H9 (cell line): ENCODE measurements around the gene ITGB8. TPM values are rescaled to one million over a fixed set of nuclear protein-coding genes. Genes with fewer than 3 reads are reported as not detected.

ENCODE experiments used
- DNase-seq: peaks from one replicate; pipeline ENCODE4 v3.0.0-alpha.2; 2017
- H2AFZ ChIP-seq: one replicate; pipeline ENCODE4 v1.6.1; 2013; ENCODE audit warnings: mild to moderate bottlenecking, low read length, control low read depth, moderate library complexity
- H2AK5ac ChIP-seq: 2 replicates; pipeline ENCODE4 v1.6.1; 2013; ENCODE audit warnings: low read length, control low read depth, mixed read lengths; ENCODE audit not compliant: insufficient read length
- H2BK120ac ChIP-seq: one replicate; pipeline ENCODE4 v1.6.1; 2013; ENCODE audit warnings: low read depth, mild to moderate bottlenecking, low read length, control low read depth, inconsistent platforms; ENCODE audit not compliant: poor library complexity, severe bottlenecking
- H2BK12ac ChIP-seq: 2 replicates; pipeline ENCODE4 v1.6.1; 2013; ENCODE audit warnings: low read length, control low read depth, mixed read lengths, low read depth; ENCODE audit not compliant: insufficient read length
- H2BK15ac ChIP-seq: 2 replicates; pipeline ENCODE4 v1.6.1; 2013; ENCODE audit warnings: low read depth, low read length, control low read depth
- H2BK20ac ChIP-seq: one replicate; pipeline ENCODE4 v1.6.1; 2013; ENCODE audit warnings: low read depth, mild to moderate bottlenecking, low read length, control low read depth, inconsistent platforms; ENCODE audit not compliant: poor library complexity, severe bottlenecking
- H2BK5ac ChIP-seq: 2 replicates; pipeline ENCODE4 v1.6.1; 2013; ENCODE audit warnings: low read length, control low read depth, mixed read lengths; ENCODE audit not compliant: insufficient read length
- H3K14ac ChIP-seq: 2 replicates; pipeline ENCODE4 v1.6.1; 2013; ENCODE audit warnings: low read length, control low read depth; ENCODE audit not compliant: insufficient read depth
- H3K18ac ChIP-seq: 2 replicates; pipeline ENCODE4 v1.6.1; 2013; ENCODE audit warnings: low read depth, mild to moderate bottlenecking, mixed read lengths, low read length, control low read depth; ENCODE audit not compliant: insufficient read length
- H3K23ac ChIP-seq: 2 replicates; pipeline ENCODE4 v1.6.1; 2013; ENCODE audit warnings: low read length, control low read depth, mixed read lengths, low read depth; ENCODE audit not compliant: insufficient read length
- H3K23me2 ChIP-seq: 2 replicates; pipeline ENCODE4 v1.6.1; 2013; ENCODE audit warnings: low read depth, mild to moderate bottlenecking, mixed read lengths, low read length, control low read depth; ENCODE audit not compliant: insufficient read length, poor library complexity, severe bottlenecking
- H3K27ac ChIP-seq: 2 replicates; pipeline ENCODE4 v1.5.1; 2013; ENCODE audit warnings: low read length, control low read depth, mixed read lengths, low read depth; ENCODE audit not compliant: insufficient read length
- H3K27me3 ChIP-seq: 2 replicates; pipeline ENCODE4 v1.6.1; 2013; ENCODE audit warnings: low read length, control low read depth, inconsistent platforms; ENCODE audit not compliant: insufficient read depth
- H3K4ac ChIP-seq: 2 replicates; pipeline ENCODE4 v1.6.1; 2013; ENCODE audit warnings: low read depth, mild to moderate bottlenecking, control low read depth, inconsistent platforms, low read length, moderate library complexity
- H3K4me1 ChIP-seq: 2 replicates; pipeline ENCODE4 v1.6.1; 2013; ENCODE audit warnings: low read length, control low read depth, inconsistent platforms; ENCODE audit not compliant: insufficient read depth
- H3K4me2 ChIP-seq: 2 replicates; pipeline ENCODE4 v1.6.1; 2013; ENCODE audit warnings: low read length, control low read depth, mixed read lengths; ENCODE audit not compliant: insufficient read length, insufficient read depth
- H3K56ac ChIP-seq: 2 replicates; pipeline ENCODE4 v1.6.1; 2013; ENCODE audit warnings: low read depth, mild to moderate bottlenecking, mixed read lengths, low read length, control low read depth; ENCODE audit not compliant: insufficient read length
- H3K79me1 ChIP-seq: 2 replicates; pipeline ENCODE4 v1.6.1; 2013; ENCODE audit warnings: low read depth, mild to moderate bottlenecking, moderate library complexity, low read length, control low read depth, inconsistent platforms; ENCODE audit not compliant: insufficient read depth, poor library complexity, severe bottlenecking
- H3K79me2 ChIP-seq: 2 replicates; pipeline ENCODE4 v1.6.1; 2013; ENCODE audit warnings: low read length, control low read depth, inconsistent platforms; ENCODE audit not compliant: insufficient read depth
- H3K9ac ChIP-seq: 2 replicates; pipeline ENCODE4 v1.6.1; 2013; ENCODE audit warnings: low read length, control low read depth, mixed read lengths; ENCODE audit not compliant: insufficient read length; ENCODE audit errors: extremely low read depth
- H3K9me3 ChIP-seq: one replicate; pipeline ENCODE4 v1.6.1; 2013; ENCODE audit warnings: low read depth, low read length, inconsistent platforms; ENCODE audit not compliant: control insufficient read depth
- H3T11ph ChIP-seq: one replicate; pipeline ENCODE4 v1.6.1; 2013; ENCODE audit warnings: mild to moderate bottlenecking, low read length, control low read depth, inconsistent platforms
- H4K20me1 ChIP-seq: one replicate; pipeline ENCODE4 v1.6.1; 2013; ENCODE audit not compliant: control insufficient read depth, insufficient read length, insufficient read depth
- H4K5ac ChIP-seq: 2 replicates; pipeline ENCODE4 v1.6.1; 2013; ENCODE audit warnings: low read depth, mild to moderate bottlenecking, mixed read lengths, low read length, control low read depth; ENCODE audit not compliant: insufficient read length
- H4K8ac ChIP-seq: replicated peaks from 2 replicates; pipeline ENCODE4 v1.6.1; 2013; ENCODE audit warnings: low read length, control low read depth, mixed read lengths, low read depth; ENCODE audit not compliant: insufficient read length
- H4K91ac ChIP-seq: 2 replicates; pipeline ENCODE4 v1.6.1; 2013; ENCODE audit warnings: low read depth, mild to moderate bottlenecking, moderate library complexity, mixed read lengths, low read length, control low read depth; ENCODE audit not compliant: insufficient read length
- H3K27ac Mint-ChIP-seq, 3 experiments: 2 replicates in 2 of 3; 3 replicates in 1 of 3; pipeline ENCODE4 v1.8.0; 2020 to 2021; ENCODE audit warnings: mixed read lengths in 3 of 3, mild to moderate bottlenecking in 1 of 3, moderate library complexity in 1 of 3
- H3K27me3 Mint-ChIP-seq: 2 replicates; pipeline ENCODE4 v1.8.0; 2021; ENCODE audit warnings: low read depth, mild to moderate bottlenecking, moderate library complexity, mixed read lengths
- H3K36me3 Mint-ChIP-seq, 3 experiments: 2 replicates in 2 of 3; 3 replicates in 1 of 3; pipeline ENCODE4 v1.8.0; 2020 to 2021; ENCODE audit warnings: low read depth in 3 of 3, mixed read lengths in 3 of 3; ENCODE audit not compliant: insufficient read depth in 1 of 3
- H3K4me1 Mint-ChIP-seq, 2 experiments: 2 replicates each; pipeline ENCODE4 v1.8.0; 2020; ENCODE audit warnings: mixed read lengths in 2 of 2
- H3K4me3 Mint-ChIP-seq, 2 experiments: 2 replicates in 1 of 2; 3 replicates in 1 of 2; pipeline ENCODE4 v1.8.0; 2020 to 2021; ENCODE audit warnings: mild to moderate bottlenecking in 2 of 2, mixed read lengths in 2 of 2, moderate library complexity in 1 of 2
- H3K9me3 Mint-ChIP-seq, 2 experiments: 2 replicates in 1 of 2; 3 replicates in 1 of 2; pipeline ENCODE4 v1.8.0; 2020; ENCODE audit warnings: mild to moderate bottlenecking in 2 of 2, mixed read lengths in 2 of 2, moderate library complexity in 1 of 2
- WGBS: extraction: QIAGEN DNeasy Blood & Tissue Kit; methylation state at CpG from one replicate; pipeline ENCODE4 v1.1.7; 2013; ENCODE audit warnings: missing lambda C conversion rate, low lambda C conversion rate, mixed read lengths; ENCODE audit not compliant: insufficient read length; ENCODE audit errors: extremely low coverage; 5-methylcytosine and 5-hydroxymethylcytosine counted together
- total RNA-seq: library from RNA; stranded (reverse); gene quantifications from 2 replicates; pipeline ENCODE4 v1.2.1, GENCODE V29; 2021
- TF ChIP-seq, protein P1 (sequence below): fragments of 200-600 bp; sonication (generic); conservative IDR thresholded peaks from 3 replicates; pipeline ENCODE4 v1.8.0; 2021; ENCODE audit warnings: antibody characterized with exemption, mild to moderate bottlenecking

The ITGB8 gene
- total RNA-seq, 1 experiment from 2014 or later: 7.6 TPM

DNA sequence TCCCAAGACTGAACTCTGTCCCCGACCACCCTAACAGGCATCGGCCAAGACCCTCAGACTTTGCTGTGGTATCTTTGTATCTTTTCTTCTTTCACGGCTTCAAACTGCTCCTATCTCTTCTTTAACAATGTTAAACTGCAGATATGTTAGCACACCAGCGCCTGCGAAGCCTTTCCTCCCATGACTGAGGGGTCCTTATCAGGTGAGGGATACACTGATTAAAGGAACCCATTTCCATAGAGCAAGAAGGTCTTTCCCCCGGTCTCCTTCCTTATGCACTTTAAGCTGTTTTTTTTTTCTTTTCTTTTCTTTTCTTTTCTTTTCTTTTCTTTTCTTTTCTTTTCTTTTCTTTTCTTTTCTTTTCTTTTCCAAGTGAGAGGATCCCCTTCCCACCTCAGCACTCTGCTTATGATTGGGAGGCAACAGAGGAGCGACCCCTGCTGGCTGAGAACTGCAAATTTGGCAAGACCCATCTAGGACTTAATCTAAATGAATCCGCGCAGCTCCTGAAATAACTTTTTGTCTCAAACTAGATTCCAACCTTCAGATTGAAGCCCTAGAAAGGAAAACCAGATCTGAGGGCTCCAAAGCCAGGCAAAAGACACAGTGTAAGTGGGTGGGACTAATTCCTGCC is 109.9 kb downstream of the ITGB8 start:
- no peak overlapping the region for H4K5ac ChIP-seq
- Mint-ChIP-seq H3K9me3 (no peaks in the 10 kb centered on the region), H3K4me3 (no peak overlapping the region), H3K36me3 (no peaks in the 10 kb centered on the region), H3K4me1 (peaks cover 12 to 18% of the 10 kb centered on the region in 2 experiments), H3K27ac (no peak overlapping the region), H3K27me3 (no peaks in the 10 kb centered on the region)
- no peak overlapping the region for H3T11ph ChIP-seq
- H3K56ac ChIP-seq: no peak overlapping the region
- TF ChIP-seq, protein P1, sequence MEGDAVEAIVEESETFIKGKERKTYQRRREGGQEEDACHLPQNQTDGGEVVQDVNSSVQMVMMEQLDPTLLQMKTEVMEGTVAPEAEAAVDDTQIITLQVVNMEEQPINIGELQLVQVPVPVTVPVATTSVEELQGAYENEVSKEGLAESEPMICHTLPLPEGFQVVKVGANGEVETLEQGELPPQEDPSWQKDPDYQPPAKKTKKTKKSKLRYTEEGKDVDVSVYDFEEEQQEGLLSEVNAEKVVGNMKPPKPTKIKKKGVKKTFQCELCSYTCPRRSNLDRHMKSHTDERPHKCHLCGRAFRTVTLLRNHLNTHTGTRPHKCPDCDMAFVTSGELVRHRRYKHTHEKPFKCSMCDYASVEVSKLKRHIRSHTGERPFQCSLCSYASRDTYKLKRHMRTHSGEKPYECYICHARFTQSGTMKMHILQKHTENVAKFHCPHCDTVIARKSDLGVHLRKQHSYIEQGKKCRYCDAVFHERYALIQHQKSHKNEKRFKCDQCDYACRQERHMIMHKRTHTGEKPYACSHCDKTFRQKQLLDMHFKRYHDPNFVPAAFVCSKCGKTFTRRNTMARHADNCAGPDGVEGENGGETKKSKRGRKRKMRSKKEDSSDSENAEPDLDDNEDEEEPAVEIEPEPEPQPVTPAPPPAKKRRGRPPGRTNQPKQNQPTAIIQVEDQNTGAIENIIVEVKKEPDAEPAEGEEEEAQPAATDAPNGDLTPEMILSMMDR: peak; percentile 83
- no peak overlapping the region for H2BK120ac ChIP-seq
- no peak overlapping the region for H2AK5ac ChIP-seq
- no peak overlapping the region for H2BK20ac ChIP-seq
- no peak overlapping the region for H3K27ac ChIP-seq
- no peak overlapping the region for H2BK15ac ChIP-seq
- H3K4me1 ChIP-seq: no peaks in the 10 kb centered on the region; the same call in 1 of the 2 replicates
- no peak overlapping the region for H3K14ac ChIP-seq
- no peak overlapping the region for H4K8ac ChIP-seq
- DNase-seq: peak; percentile 71
- no peaks in the 10 kb centered on the region for H3K79me2 ChIP-seq
- H3K9me3 ChIP-seq: no peaks in the 10 kb centered on the region
- no peak overlapping the region for H4K91ac ChIP-seq
- H3K4ac ChIP-seq: no peak overlapping the region
- H3K23ac ChIP-seq: no peak overlapping the region
- no peak overlapping the region for H3K4me2 ChIP-seq
- no peaks in the 10 kb centered on the region for H4K20me1 ChIP-seq
- H2BK12ac ChIP-seq: no peak overlapping the region
- H2BK5ac ChIP-seq: no peak overlapping the region
- H3K9ac ChIP-seq: no peak overlapping the region
- no peaks in the 10 kb centered on the region for H3K23me2 ChIP-seq
- H2AFZ ChIP-seq: no peak overlapping the region
- H3K18ac ChIP-seq: no peak overlapping the region
- no CpG with 5 or more reads among the region's 9 CpGs for WGBS
- H3K27me3 ChIP-seq: no peaks in the 10 kb centered on the region
- no peaks in the 10 kb centered on the region for H3K79me1 ChIP-seq
